CD14-positive monocyte (primary cell): ENCODE measurements around the gene NGFR. TPM values are rescaled to one million over a fixed set of nuclear protein-coding genes. Genes with fewer than 3 reads are reported as not detected.
A peak's percentile ranks its signal among the peaks of the same experiment; 100 is the strongest.

Experiments
- DNase-seq, 3 donors: peaks; one replicate each; pipeline ENCODE4 v3.0.0-alpha.2; 2011 to 2022
- H2AFZ ChIP-seq: 2 replicates; pipeline ENCODE4 v1.6.0; 2012; ENCODE audit warnings: mild to moderate bottlenecking, low read depth, low read length, inconsistent platforms; ENCODE audit not compliant: insufficient read depth, poor library complexity, severe bottlenecking
- H3K27ac ChIP-seq, 2 donors: 1 replicate in 1 of 2; 2 replicates in 1 of 2; pipeline ENCODE4 v1.5.1; 2012 to 2013; ENCODE audit warnings: low read length in 2 of 2, control low read depth in 1 of 2, inconsistent platforms in 1 of 2, low read depth in 1 of 2, mild to moderate bottlenecking in 1 of 2
- H3K27me3 ChIP-seq, 2 donors: one replicate each; pipeline versions ENCODE4 v1.6.0 to v1.6.1; 2011 to 2013; ENCODE audit warnings: low read length in 2 of 2; ENCODE audit not compliant: control insufficient read depth in 2 of 2, insufficient read depth in 2 of 2
- H3K36me3 ChIP-seq, 2 donors: replicated peaks in 1 of 2; 1 replicate in 1 of 2; 2 replicates in 1 of 2; pipeline versions ENCODE4 v1.5.1 to v1.6.1; 2012 to 2013; ENCODE audit warnings: low read length in 2 of 2, control low read depth in 1 of 2, inconsistent platforms in 1 of 2, mild to moderate bottlenecking in 1 of 2; ENCODE audit not compliant: insufficient read depth in 2 of 2, control insufficient read depth in 1 of 2
- H3K4me1 ChIP-seq, 2 donors: 1 replicate in 1 of 2; 2 replicates in 1 of 2; pipeline versions ENCODE4 v1.5.1 to v1.6.1; 2012 to 2013; ENCODE audit warnings: low read length in 2 of 2, control low read depth in 1 of 2, inconsistent platforms in 1 of 2, mild to moderate bottlenecking in 1 of 2, moderate library complexity in 1 of 2; ENCODE audit not compliant: insufficient read depth in 2 of 2, control insufficient read depth in 1 of 2
- H3K4me2 ChIP-seq: replicated peaks from 2 replicates; pipeline ENCODE3; 2012; ENCODE audit warnings: low read length, moderate library complexity, mild to moderate bottlenecking; ENCODE audit not compliant: poor library complexity, severe bottlenecking; ENCODE audit errors: extremely low read depth
- H3K4me3 ChIP-seq, 3 experiments: fragments of 200-600 bp in 1 of 3; sonication (generic) in 1 of 3; replicated peaks in 1 of 3; 1 replicate in 2 of 3; 2 replicates in 1 of 3; pipeline ENCODE4 v1.5.1; 2011 to 2013; ENCODE audit warnings: low read length in 3 of 3, mild to moderate bottlenecking in 3 of 3, control low read depth in 2 of 3, low read depth in 2 of 3, inconsistent platforms in 1 of 3, moderate library complexity in 1 of 3
- H3K79me2 ChIP-seq: 2 replicates; pipeline ENCODE4 v1.6.0; 2012; ENCODE audit warnings: mild to moderate bottlenecking, control low read depth, inconsistent platforms, low read length, moderate library complexity; ENCODE audit not compliant: insufficient read depth
- H3K9ac ChIP-seq: 2 replicates; pipeline ENCODE4 v1.6.0; 2017; ENCODE audit warnings: low read length, mild to moderate bottlenecking; ENCODE audit not compliant: insufficient read depth, poor library complexity, severe bottlenecking
- H3K9me3 ChIP-seq, 2 donors: replicated peaks in 1 of 2; 1 replicate in 1 of 2; 2 replicates in 1 of 2; pipeline versions ENCODE4 v1.5.1 to v1.6.1; 2012 to 2013; ENCODE audit warnings: low read length in 2 of 2, control low read depth in 1 of 2; ENCODE audit not compliant: control insufficient read depth in 1 of 2, insufficient read depth in 1 of 2
- H4K20me1 ChIP-seq: 2 replicates; pipeline ENCODE4 v1.6.0; 2012; ENCODE audit warnings: mild to moderate bottlenecking, low read length, control low read depth, moderate library complexity; ENCODE audit not compliant: insufficient read depth
- H3K27ac Mint-ChIP-seq, 7 donors: one replicate each; pipeline ENCODE4 v1.8.0; 2020; ENCODE audit warnings: mild to moderate bottlenecking in 7 of 7, mixed read lengths in 7 of 7, moderate library complexity in 6 of 7, inconsistent platforms in 2 of 7
- H3K27me3 Mint-ChIP-seq, 3 donors: one replicate each; pipeline ENCODE4 v1.8.0; 2021 to 2022; ENCODE audit warnings: low read depth in 3 of 3, mild to moderate bottlenecking in 3 of 3, mixed read lengths in 3 of 3, moderate library complexity in 3 of 3, inconsistent platforms in 1 of 3
- H3K36me3 Mint-ChIP-seq, 2 donors: one replicate each; pipeline ENCODE4 v1.8.0; 2020; ENCODE audit warnings: mixed read lengths in 2 of 2, inconsistent platforms in 1 of 2, mild to moderate bottlenecking in 1 of 2
- H3K4me1 Mint-ChIP-seq: one replicate; pipeline ENCODE4 v1.8.0; 2020; ENCODE audit warnings: mild to moderate bottlenecking, mixed read lengths
- H3K4me3 Mint-ChIP-seq, 2 donors: one replicate each; pipeline ENCODE4 v1.8.0; 2020; ENCODE audit warnings: mild to moderate bottlenecking in 2 of 2, mixed read lengths in 2 of 2, moderate library complexity in 1 of 2
- H3K9me3 Mint-ChIP-seq, 7 donors: one replicate each; pipeline ENCODE4 v1.8.0; 2020 to 2022; ENCODE audit warnings: mixed read lengths in 7 of 7, mild to moderate bottlenecking in 6 of 7, moderate library complexity in 6 of 7, inconsistent platforms in 2 of 7
- WGBS: methylation state at CpG from one replicate; pipeline ENCODE4 v1.1.5; 2013; ENCODE audit warnings: missing lambda C conversion rate; ENCODE audit not compliant: insufficient coverage; 5-methylcytosine and 5-hydroxymethylcytosine counted together
- intact Hi-C, 2 donors: fragments of 100-400 bp; cut with micrococcal nuclease; formaldehyde crosslinking; loops; one replicate each; pipeline versions ENCODE4 v1.15.0 to v1.15.1; 2023
- polyA plus RNA-seq, 3 donors: library from polyadenylated mRNA; depleted of rRNA in 1 of 3; unstranded in 2 of 3; stranded (reverse) in 1 of 3; fragments of 300-500 nt in 2 of 3; fragments of >200 nt in 1 of 3; fragmentation: Illumina TruSeq in 2 of 3; gene quantifications; 1 replicate in 2 of 3; 2 replicates in 1 of 3; pipeline ENCODE4 v1.2.3, GENCODE V29; 2012 to 2021
- TF ChIP-seq, protein P1 (sequence below): fragments of 200-600 bp; IDR thresholded peaks from one replicate; pipeline ENCODE4 v1.8.0; 2022; ENCODE audit warnings: antibody characterized with exemption, mild to moderate bottlenecking

NGFR gene
- polyA plus RNA-seq, 3 donors, result 0.05 to 0.19 TPM; not detected in 1

DNA sequence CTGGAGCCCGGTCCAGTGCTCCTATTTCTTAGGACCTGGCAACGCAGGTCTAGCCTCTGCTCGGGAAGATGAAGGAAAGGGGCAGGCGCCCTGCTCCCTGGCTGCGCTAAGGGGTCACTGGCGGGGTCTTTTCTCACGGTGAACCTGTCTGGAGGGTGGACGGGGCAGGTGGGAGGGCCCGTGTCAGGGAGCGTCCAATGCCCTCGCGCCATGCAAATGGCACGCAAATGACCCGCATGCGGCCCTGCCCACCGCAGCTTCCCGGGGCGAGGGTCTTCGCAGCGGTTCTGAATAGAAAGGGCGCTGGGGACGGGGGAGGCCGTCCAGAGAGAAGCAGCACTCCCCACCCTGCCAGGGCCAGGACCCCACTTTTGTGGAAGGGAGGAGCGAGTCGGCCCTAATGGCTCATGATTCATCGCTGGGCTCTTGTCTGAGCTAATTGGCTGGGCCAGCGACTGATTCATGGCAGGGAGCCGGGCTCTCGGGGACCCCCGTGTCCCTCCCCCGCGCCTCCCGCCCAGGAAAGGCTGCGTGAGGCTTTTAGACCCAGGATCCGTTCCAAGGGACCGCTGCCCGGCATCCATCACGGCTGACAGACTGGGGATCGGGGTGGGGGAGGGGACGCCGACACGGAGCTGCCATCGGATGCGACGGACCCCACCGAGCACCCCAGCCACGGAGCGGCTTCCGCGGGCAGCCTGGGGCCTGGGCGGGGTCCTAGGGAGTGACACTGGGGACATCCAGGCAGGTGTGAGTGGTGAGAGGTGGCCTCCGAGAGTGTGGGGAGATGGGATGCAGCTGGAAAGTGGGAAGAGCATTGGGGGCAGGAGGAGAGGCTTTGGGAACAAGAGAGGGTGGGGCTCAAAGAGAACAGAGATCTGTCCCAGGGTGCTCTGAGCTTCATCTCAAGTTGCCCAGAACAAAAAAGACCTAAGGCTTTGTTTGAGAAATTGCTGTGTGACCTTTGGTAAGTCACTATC, 25.0 kb upstream of the NGFR start:
- TF ChIP-seq, protein P1, sequence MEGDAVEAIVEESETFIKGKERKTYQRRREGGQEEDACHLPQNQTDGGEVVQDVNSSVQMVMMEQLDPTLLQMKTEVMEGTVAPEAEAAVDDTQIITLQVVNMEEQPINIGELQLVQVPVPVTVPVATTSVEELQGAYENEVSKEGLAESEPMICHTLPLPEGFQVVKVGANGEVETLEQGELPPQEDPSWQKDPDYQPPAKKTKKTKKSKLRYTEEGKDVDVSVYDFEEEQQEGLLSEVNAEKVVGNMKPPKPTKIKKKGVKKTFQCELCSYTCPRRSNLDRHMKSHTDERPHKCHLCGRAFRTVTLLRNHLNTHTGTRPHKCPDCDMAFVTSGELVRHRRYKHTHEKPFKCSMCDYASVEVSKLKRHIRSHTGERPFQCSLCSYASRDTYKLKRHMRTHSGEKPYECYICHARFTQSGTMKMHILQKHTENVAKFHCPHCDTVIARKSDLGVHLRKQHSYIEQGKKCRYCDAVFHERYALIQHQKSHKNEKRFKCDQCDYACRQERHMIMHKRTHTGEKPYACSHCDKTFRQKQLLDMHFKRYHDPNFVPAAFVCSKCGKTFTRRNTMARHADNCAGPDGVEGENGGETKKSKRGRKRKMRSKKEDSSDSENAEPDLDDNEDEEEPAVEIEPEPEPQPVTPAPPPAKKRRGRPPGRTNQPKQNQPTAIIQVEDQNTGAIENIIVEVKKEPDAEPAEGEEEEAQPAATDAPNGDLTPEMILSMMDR, result no peak
- intact Hi-C loops, result no loop called here
- peaks cover 58 to 71% (median 59%) of the 10 kb centered on the region in 3 donors for H3K27me3 Mint-ChIP-seq
- Histone ChIP-seq H3K4me2 (no peak overlapping the region), H2AFZ (no peak overlapping the region), H4K20me1 (no peaks in the 10 kb centered on the region), H3K27me3 (peaks cover 27 to 60% of the 10 kb centered on the region in 2 donors), H3K4me3 (no peak overlapping the region), H3K9me3 (peaks cover under 1 to 10% of the 10 kb centered on the region in 2 donors), H3K9ac (no peak overlapping the region), H3K36me3 (no peaks in the 10 kb centered on the region), H3K79me2 (no peaks in the 10 kb centered on the region), H3K4me1 (peaks cover 0 to 3% of the 10 kb centered on the region in 2 donors), H3K27ac (no peak overlapping the region)
- H3K36me3 Mint-ChIP-seq, result no peaks in the 10 kb centered on the region
- peaks cover 4% of the 10 kb centered on the region for H3K4me1 Mint-ChIP-seq
- peaks cover 0 to 15% (median 3%) of the 10 kb centered on the region in 7 donors for H3K9me3 Mint-ChIP-seq
- no peak overlapping the region for H3K27ac Mint-ChIP-seq
- peak overlapping the region in 1 of 2 donors; percentile 65 for H3K4me3 Mint-ChIP-seq
- peak in 1 of 3 donors; percentile 7 for DNase-seq
- 7% methylated on average over 40 of the region's 52 CpGs for WGBS

DNA sequence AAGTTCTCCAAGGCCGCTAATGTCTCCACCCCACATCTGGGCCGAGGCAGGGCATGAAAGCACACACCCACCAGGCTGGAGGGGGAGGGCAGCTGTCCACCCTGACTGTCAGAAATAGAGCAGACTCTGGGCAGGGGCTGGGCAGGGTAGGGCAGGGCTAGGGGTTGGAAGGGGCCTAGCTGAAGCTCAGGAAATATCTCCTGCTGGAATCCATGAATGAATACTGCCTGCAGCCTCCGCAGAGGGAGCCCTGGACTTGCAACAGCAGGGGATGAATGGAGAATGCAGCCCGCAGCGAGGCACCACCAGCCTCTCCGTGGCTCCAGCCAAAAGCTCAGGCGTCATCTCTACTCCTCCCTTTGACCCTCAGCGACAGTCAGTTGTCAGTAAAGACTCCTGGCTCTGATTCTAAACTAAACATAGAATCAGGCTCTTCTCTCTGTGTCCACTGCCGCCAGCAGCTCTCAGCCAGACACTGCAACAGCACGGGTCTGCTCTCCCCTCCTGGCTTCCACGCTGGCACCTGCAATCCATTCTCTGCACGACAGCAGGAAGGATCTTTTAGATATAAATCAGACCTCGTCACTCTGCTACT, 23.9 kb upstream of the NGFR start:
- H3K27me3 ChIP-seq, result peaks cover 27 to 62% of the 10 kb centered on the region in 2 donors

More for the DNA sequence above, 23.9 kb upstream of the NGFR start:
- TF ChIP-seq, protein P1, result no peak
- H3K9me3 ChIP-seq, result peaks cover 8 to 10% of the 10 kb centered on the region in 2 donors
- no peak overlapping the region for H3K27ac ChIP-seq
- no peaks in the 10 kb centered on the region for H3K79me2 ChIP-seq
- no peak overlapping the region for H3K9ac ChIP-seq
- peaks cover 0 to 3% of the 10 kb centered on the region in 2 donors for H3K4me1 ChIP-seq
- Mint-ChIP-seq H3K4me1 (peaks cover 4% of the 10 kb centered on the region), H3K36me3 (no peaks in the 10 kb centered on the region), H3K4me3 (peak overlapping the region in 1 of 2 donors; percentile 54), H3K27ac (peak overlapping the region in 1 of 7 donors; percentile 22), H3K27me3 (peaks cover 60 to 71% (median 66%) of the 10 kb centered on the region in 3 donors), H3K9me3 (peaks cover 2 to 25% (median 11%) of the 10 kb centered on the region in 7 donors)
- no peak overlapping the region for H2AFZ ChIP-seq
- no peaks in the 10 kb centered on the region for H4K20me1 ChIP-seq
- intact Hi-C loops, result no loop called here
- H3K4me3 ChIP-seq, result no peak overlapping the region
- no peaks in the 10 kb centered on the region for H3K36me3 ChIP-seq
- WGBS, result 43% methylated on average over 10 of the region's 13 CpGs
- no peak for DNase-seq
- H3K4me2 ChIP-seq, result no peak overlapping the region
